ENCODE results near the gene RUNX2. TPM values are rescaled to one million over a fixed set of nuclear protein-coding genes. Genes with fewer than 3 reads are reported as not detected.
A peak's percentile ranks its signal among the peaks of the same experiment; 100 is the strongest.

RUNX2 gene
- total RNA-seq, 1 donor from 2014 or later = 1.8 TPM

DNA sequence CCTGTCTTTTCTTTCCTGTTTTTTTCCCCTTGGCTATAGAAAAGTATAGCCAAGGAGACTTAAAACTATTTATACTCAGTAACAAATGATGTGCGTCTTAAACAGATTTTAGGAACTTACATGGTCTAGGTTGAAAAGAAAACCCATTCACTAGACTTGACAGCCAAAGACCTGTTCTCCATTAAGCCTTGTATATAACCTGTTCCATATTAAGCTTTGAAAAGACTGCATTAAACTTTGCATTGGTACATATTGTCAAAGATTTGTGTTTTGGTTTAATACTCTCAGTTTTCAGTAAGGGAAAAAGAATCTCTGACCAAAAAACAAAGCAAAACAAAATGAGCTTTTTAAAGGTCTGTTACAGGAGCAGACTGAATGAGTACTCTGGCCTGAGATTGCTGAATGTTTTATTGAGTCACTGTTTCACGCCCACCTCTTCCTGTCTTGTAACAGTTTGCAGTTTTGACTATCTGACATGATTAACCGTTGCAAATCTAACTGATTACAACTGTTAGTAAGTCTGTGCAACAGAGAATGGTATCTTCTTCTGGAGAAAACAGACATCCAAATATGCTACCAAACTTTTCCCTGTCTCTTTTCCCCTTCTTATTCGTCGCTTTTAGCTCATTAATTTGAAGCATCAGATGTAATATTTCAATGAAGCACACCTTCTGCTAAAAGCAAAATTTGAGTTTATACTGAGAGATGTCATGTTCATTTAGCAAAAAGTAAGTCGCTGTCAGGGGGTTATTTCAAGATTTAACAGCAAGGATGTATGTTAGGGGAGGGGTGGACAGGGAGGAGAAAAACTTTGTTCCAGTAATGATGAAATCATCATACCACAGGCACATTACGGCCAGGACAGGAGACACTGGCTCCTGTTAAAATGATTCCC is 108.7 kb downstream of the RUNX2 start:
- ChIA-PET CTCF (interaction anchor here (0.6 kb wide), 1 partner anchor 28 kb away, joined by 3 read pairs; no protein-coding TSS in a partner anchor), POLR2A (interaction anchor here (0.6 kb wide), 1 partner anchor 106 kb away, joined by 3 read pairs; no protein-coding TSS in a partner anchor)
- no peak overlapping the region for H3K4me3 Mint-ChIP-seq
- no peaks in the 10 kb centered on the region for H3K36me3 Mint-ChIP-seq (ENCODE audit: low read depth)
- peak; percentile 49 for ATAC-seq (ENCODE audit: low read depth)
- no peak for DNase-seq
- no peaks in the 10 kb centered on the region for H3K9me3 Mint-ChIP-seq
- no peak overlapping the region for H3K27ac Mint-ChIP-seq
- H3K4me1 Mint-ChIP-seq = peaks cover 15% of the 10 kb centered on the region
- intact Hi-C loops (cut with micrococcal nuclease) = no loop called here
- no peaks in the 10 kb centered on the region for H3K27me3 Mint-ChIP-seq
- TF ChIP-seq, protein P1, sequence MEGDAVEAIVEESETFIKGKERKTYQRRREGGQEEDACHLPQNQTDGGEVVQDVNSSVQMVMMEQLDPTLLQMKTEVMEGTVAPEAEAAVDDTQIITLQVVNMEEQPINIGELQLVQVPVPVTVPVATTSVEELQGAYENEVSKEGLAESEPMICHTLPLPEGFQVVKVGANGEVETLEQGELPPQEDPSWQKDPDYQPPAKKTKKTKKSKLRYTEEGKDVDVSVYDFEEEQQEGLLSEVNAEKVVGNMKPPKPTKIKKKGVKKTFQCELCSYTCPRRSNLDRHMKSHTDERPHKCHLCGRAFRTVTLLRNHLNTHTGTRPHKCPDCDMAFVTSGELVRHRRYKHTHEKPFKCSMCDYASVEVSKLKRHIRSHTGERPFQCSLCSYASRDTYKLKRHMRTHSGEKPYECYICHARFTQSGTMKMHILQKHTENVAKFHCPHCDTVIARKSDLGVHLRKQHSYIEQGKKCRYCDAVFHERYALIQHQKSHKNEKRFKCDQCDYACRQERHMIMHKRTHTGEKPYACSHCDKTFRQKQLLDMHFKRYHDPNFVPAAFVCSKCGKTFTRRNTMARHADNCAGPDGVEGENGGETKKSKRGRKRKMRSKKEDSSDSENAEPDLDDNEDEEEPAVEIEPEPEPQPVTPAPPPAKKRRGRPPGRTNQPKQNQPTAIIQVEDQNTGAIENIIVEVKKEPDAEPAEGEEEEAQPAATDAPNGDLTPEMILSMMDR (IDR thresholded peaks at IDR 0.05) = no peak

DNA sequence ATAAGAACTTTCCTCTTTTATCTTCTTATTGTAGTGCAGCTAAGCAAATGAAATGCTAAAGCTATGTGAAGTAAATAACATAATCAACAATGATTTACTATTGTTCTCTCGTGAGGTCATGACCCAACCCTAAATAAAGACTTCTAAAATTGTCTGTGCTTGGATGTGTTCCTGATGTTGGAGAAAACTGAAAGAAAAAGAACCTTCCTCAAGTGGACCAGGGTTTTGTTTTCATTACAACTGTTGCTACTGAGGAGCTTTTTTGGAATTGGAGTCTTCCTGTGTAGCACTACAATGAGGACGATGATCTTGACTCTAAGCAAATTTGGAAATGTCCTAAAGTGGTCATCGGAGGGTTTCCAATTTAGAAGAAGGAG is 109.3 kb downstream of the RUNX2 start:
- Mint-ChIP-seq H3K9me3 (no peaks in the 10 kb centered on the region), H3K27ac (no peak overlapping the region), H3K4me1 (peaks cover 14% of the 10 kb centered on the region), H3K4me3 (no peak overlapping the region), H3K27me3 (no peaks in the 10 kb centered on the region), H3K36me3 (ENCODE audit: low read depth) (no peaks in the 10 kb centered on the region)
- DNase-seq = no peak
- intact Hi-C loops (cut with micrococcal nuclease) = no loop called here
- POLR2A ChIA-PET = interaction anchor here (0.6 kb wide), 1 partner anchor 106 kb away, joined by 3 read pairs; no protein-coding TSS in a partner anchor
- TF ChIP-seq, protein P1 (IDR thresholded peaks at IDR 0.05) = no peak
- no peak for ATAC-seq (ENCODE audit: low read depth)
- CTCF ChIA-PET = interaction anchor here (0.6 kb wide), 1 partner anchor 27 kb away, joined by 3 read pairs; no protein-coding TSS in a partner anchor

DNA sequence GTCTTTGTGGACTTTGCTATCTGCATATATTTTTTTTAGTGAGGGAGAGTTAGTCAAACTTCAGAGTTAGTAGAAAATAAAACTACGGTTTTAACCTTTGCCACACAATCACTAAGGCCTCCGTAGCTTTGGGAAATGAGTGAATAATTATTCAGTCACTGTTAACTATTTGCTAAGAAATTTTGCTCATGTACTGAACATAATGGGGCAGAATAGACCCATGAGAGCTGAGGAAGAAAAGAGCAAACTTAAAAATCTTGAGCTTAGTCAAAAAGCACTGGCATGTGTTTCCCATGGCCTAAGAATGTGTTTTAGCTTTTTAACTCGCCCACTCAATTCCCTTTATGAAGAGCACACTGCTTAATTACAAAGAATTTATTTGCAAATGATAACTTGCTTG is 110.0 kb downstream of the RUNX2 start:
- no peaks in the 10 kb centered on the region for H3K27me3 Mint-ChIP-seq
- TF ChIP-seq, protein P1 (IDR thresholded peaks at IDR 0.05) = no peak
- no peak for DNase-seq
- H3K4me3 Mint-ChIP-seq = no peak overlapping the region
- H3K27ac Mint-ChIP-seq = no peak overlapping the region
- H3K9me3 Mint-ChIP-seq = no peaks in the 10 kb centered on the region
- POLR2A ChIA-PET = no interaction called here
- H3K36me3 Mint-ChIP-seq (ENCODE audit: low read depth) = no peaks in the 10 kb centered on the region
- peaks cover 14% of the 10 kb centered on the region for H3K4me1 Mint-ChIP-seq
- no peak for ATAC-seq (ENCODE audit: low read depth)
- CTCF ChIA-PET = no interaction called here
- intact Hi-C loops (cut with micrococcal nuclease) = no loop called here

DNA sequence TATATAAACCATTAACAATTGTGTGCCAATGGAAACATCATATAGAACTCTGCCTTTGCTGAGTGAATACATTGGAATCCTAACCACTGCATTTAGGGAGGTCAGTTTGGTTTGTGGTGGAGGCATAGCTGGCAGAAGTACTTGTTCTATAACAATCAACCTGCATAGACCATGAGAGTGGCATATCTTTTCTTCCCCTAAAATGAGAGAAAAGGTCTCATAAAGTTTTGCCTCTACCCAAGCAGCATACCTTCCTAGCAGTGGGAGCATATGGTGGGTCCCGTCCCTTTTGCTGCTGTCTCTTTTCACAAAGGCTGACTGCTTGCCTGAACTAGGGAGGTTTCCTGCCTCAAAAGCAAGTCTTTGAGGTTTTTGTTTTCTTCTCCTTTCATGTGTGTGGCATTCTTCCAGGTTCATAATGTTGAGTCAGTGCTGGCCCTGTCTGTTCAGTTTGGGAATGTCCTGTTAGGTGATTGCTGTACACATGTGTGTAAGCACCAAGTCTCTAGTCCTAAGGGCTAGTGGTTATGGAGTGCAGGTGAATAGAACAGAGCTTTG is 110.8 kb downstream of the RUNX2 start:
- H3K36me3 Mint-ChIP-seq (ENCODE audit: low read depth) = no peaks in the 10 kb centered on the region
- intact Hi-C loops (cut with micrococcal nuclease) = no loop called here
- H3K4me3 Mint-ChIP-seq = no peak overlapping the region
- POLR2A ChIA-PET = no interaction called here
- DNase-seq (no peak), ATAC-seq (ENCODE audit: low read depth) (no peak)
- H3K9me3 Mint-ChIP-seq = no peaks in the 10 kb centered on the region
- CTCF ChIA-PET = no interaction called here
- peaks cover 14% of the 10 kb centered on the region for H3K4me1 Mint-ChIP-seq
- no peaks in the 10 kb centered on the region for H3K27me3 Mint-ChIP-seq
- no peak overlapping the region for H3K27ac Mint-ChIP-seq
- TF ChIP-seq, protein P1 (IDR thresholded peaks at IDR 0.05) = no peak

DNA sequence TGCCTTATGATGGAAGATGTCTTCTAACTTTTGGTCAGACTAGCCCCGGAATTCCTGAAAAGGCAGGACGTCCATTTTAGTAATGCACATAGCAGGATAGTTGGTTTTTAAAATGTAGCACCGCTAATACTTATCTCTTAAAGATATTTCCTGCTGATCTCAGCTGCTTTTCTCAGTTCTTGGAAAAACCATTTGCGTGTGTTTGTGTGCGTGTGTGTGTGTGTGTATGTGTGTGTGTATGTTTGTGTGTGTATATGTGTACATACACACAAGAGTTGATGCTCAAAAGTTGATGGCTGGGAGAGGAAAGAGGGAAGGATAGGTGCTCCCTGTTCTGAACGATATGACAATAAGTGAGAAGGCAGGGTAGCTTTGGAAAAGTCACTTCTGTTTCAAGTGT is 111.3 kb downstream of the RUNX2 start:
- no peaks in the 10 kb centered on the region for H3K36me3 Mint-ChIP-seq (ENCODE audit: low read depth)
- DNase-seq (no peak), ATAC-seq (ENCODE audit: low read depth) (no peak)
- POLR2A ChIA-PET = no interaction called here
- peaks cover 11% of the 10 kb centered on the region for H3K4me1 Mint-ChIP-seq
- CTCF ChIA-PET = no interaction called here
- no peak overlapping the region for H3K27ac Mint-ChIP-seq
- H3K9me3 Mint-ChIP-seq = no peaks in the 10 kb centered on the region
- TF ChIP-seq, protein P1 (IDR thresholded peaks at IDR 0.05) = no peak
- no peaks in the 10 kb centered on the region for H3K27me3 Mint-ChIP-seq
- no peak overlapping the region for H3K4me3 Mint-ChIP-seq
- intact Hi-C loops (cut with micrococcal nuclease) = no loop called here
